ENCODE results near the gene HIVEP1. TPM values are rescaled to one million over a fixed set of nuclear protein-coding genes. Genes with fewer than 3 reads are reported as not detected.

HIVEP1 gene
- total and polyA plus RNA-seq, 12 donors: 3.4 to 20.9 (median 13.3) TPM

DNA sequence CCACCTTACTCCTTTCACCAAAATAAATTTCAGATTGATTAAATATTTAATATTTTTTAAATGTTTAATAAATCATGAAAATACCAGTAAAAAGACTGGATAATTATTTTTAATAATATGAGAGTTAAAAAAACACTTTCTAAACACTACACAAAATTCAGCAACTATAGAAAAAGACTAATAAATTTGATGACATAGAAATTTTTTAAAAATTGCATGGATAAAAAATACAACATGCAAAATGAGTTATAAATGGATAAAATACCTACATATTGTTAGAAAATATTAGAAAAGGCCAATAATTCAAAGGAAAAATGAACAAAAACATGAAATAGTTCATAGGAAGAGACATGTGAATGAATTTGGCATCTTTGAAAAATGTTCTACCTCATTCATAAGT is 177.0 kb downstream of the HIVEP1 start:
- Histone ChIP-seq H3K4me1 (no peaks in the 10 kb centered on the region), H3K27ac (no peak overlapping the region), H3K27me3 (no peaks in the 10 kb centered on the region), H3K4me3 (no peak overlapping the region), H3K36me3 (no peaks in the 10 kb centered on the region), H3K9me3 (no peaks in the 10 kb centered on the region)
- no peak for ATAC-seq
- TF ChIP-seq, protein P1, sequence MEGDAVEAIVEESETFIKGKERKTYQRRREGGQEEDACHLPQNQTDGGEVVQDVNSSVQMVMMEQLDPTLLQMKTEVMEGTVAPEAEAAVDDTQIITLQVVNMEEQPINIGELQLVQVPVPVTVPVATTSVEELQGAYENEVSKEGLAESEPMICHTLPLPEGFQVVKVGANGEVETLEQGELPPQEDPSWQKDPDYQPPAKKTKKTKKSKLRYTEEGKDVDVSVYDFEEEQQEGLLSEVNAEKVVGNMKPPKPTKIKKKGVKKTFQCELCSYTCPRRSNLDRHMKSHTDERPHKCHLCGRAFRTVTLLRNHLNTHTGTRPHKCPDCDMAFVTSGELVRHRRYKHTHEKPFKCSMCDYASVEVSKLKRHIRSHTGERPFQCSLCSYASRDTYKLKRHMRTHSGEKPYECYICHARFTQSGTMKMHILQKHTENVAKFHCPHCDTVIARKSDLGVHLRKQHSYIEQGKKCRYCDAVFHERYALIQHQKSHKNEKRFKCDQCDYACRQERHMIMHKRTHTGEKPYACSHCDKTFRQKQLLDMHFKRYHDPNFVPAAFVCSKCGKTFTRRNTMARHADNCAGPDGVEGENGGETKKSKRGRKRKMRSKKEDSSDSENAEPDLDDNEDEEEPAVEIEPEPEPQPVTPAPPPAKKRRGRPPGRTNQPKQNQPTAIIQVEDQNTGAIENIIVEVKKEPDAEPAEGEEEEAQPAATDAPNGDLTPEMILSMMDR (IDR thresholded peaks at IDR 0.05): no peak
- intact Hi-C loops (cut with DNase I): no loop called here
- DNase-seq: no peak

DNA sequence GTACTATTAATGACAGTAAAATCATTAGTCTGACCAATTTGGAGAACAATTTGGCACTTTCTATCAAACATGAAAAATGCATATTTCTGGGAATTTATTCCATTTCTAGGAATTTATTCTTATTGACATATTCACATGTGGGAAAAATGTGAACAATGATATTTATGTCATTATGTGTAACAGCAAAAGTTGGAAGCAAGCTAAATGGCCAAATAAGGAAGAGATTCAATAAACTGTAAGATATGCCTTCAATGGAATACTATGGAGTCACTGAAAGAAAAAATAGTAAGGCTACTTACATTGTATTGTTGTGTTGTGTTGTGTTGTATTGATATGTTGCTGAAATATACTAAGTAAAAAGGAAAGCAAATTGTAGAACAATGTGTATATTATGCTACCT is 177.5 kb downstream of the HIVEP1 start:
- TF ChIP-seq, protein P1 (IDR thresholded peaks at IDR 0.05): no peak
- Histone ChIP-seq H3K27me3 (no peaks in the 10 kb centered on the region), H3K27ac (no peak overlapping the region), H3K4me3 (no peak overlapping the region), H3K4me1 (no peaks in the 10 kb centered on the region), H3K9me3 (no peaks in the 10 kb centered on the region), H3K36me3 (no peaks in the 10 kb centered on the region)
- DNase-seq (no peak), ATAC-seq (no peak)
- intact Hi-C loops (cut with DNase I): no loop called here

DNA sequence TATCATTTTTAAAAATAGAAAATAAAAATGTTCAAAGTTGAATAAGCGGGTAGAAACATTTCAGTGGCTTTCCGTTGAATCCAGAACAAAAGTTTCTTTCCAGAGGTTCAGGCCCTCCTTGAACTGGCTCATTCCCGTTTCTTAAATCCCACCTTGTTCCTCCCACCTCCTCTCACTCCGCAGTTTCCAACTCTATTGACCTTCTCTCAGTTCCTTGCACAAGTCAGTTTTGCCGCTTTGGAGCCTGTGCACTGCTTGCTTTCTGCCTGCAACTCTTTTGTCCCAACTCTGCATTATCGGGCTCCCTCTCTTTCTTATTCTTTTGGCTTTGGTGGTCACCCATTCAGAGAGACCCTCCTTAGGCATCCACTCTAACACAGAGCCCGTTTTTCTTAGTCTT is 178.1 kb downstream of the HIVEP1 start:
- TF ChIP-seq, protein P1 (IDR thresholded peaks at IDR 0.05): no peak
- Histone ChIP-seq H3K9me3 (no peaks in the 10 kb centered on the region), H3K36me3 (no peaks in the 10 kb centered on the region), H3K27me3 (no peaks in the 10 kb centered on the region), H3K27ac (no peak overlapping the region), H3K4me3 (no peak overlapping the region), H3K4me1 (no peaks in the 10 kb centered on the region)
- intact Hi-C loops (cut with DNase I): no loop called here
- DNase-seq (no peak), ATAC-seq (no peak)
- whole genome bisulfite sequencing, 2 donors: 77 to 80% methylated on average over 7 of the region's 7 CpGs

DNA sequence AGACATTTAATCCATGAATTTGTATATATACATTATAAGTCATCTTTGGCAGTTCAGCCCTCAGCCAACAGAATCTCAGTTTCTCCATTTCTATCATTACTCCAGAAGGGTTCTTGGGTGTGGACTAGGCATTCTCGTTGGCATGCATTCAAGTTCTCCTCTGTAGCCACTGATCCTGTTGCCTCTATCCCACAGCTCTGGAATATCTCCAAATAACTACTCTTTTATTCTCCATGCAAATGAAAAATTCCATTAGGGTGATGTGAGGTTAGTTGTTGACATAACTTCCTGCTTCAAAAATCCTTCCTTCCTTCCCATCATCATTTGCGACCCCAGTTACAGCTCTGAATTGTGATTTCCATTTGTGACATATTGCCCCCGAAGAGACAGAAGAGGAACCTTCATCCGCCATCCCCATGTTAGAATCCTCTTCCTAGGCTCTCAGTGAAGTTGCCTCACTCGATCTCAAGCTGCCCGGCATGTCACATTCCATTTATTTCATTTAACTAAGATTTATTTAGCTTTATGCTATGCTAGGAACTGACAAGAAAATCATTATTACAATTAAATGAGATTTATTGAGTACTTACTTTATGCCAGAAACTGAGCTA is 184.3 kb downstream of the HIVEP1 start:
- no peaks in the 10 kb centered on the region for H3K27me3 ChIP-seq
- TF ChIP-seq, protein P1 (IDR thresholded peaks at IDR 0.05): no peak
- WGBS, 2 donors: 71 to 74% methylated on average over 6 of the region's 6 CpGs
- no peak overlapping the region for H3K4me3 ChIP-seq
- no peak overlapping the region for H3K27ac ChIP-seq
- no peaks in the 10 kb centered on the region for H3K36me3 ChIP-seq
- H3K9me3 ChIP-seq: no peaks in the 10 kb centered on the region
- ATAC-seq (no peak), DNase-seq (no peak)
- intact Hi-C loops (cut with DNase I): no loop called here
- H3K4me1 ChIP-seq: no peaks in the 10 kb centered on the region

All from heart right ventricle (tissue), 16 donors.